Esophagus squamous epithelium (tissue), 5 donors: ENCODE results near the gene ITSN1. TPM values are rescaled to one million over a fixed set of nuclear protein-coding genes. Genes with fewer than 3 reads are reported as not detected.

Experiments
- DNase-seq: peaks from one replicate; lab custom pipeline; 2025; lab: John Stamatoyannopoulos, UW
- H3K27ac ChIP-seq, 4 donors: fragments of 200-600 bp; sonication (generic); one replicate each; pipeline ENCODE4 v1.5.1; 2016 to 2019; ENCODE audit warnings: mild to moderate bottlenecking in 1 of 4
- H3K27me3 ChIP-seq, 4 donors: fragments of 200-600 bp; sonication (generic); 1 replicate in 3 of 4; 2 replicates in 1 of 4; pipeline versions ENCODE4 v1.5.1 to v1.6.0; 2017 to 2021; ENCODE audit warnings: antibody characterized with exemption in 1 of 4
- H3K36me3 ChIP-seq, 3 donors: fragments of 200-600 bp; sonication (generic); one replicate each; pipeline ENCODE4 v1.5.1; 2016 to 2019
- H3K4me1 ChIP-seq, 3 donors: fragments of 200-600 bp; sonication (generic); one replicate each; pipeline ENCODE4 v1.5.1; 2017 to 2019
- H3K4me3 ChIP-seq, 4 donors: fragments of 200-600 bp; sonication (generic); 1 replicate in 3 of 4; 2 replicates in 1 of 4; pipeline ENCODE4 v1.5.1; 2016 to 2019; ENCODE audit warnings: mild to moderate bottlenecking in 2 of 4, moderate library complexity in 1 of 4
- H3K9me3 ChIP-seq, 3 donors: fragments of 200-600 bp; sonication (generic); one replicate each; pipeline ENCODE4 v1.5.1; 2016 to 2019
- POLR2A ChIP-seq, 4 donors: fragments of 450-650 bp; IDR thresholded peaks; one replicate each; pipeline ENCODE4 v1.6.1; 2017; ENCODE audit warnings: antibody characterized with exemption in 4 of 4, mild to moderate bottlenecking in 4 of 4, moderate library complexity in 3 of 4
- WGBS, 2 donors: methylation state at CpG; one replicate each; pipeline ENCODE4 v1.1.5; 2018; 5-methylcytosine and 5-hydroxymethylcytosine counted together
- intact Hi-C: fragments of 100-400 bp; cut with DNase I; formaldehyde crosslinking; loops from one replicate; pipeline ENCODE4 v1.15.0; 2022
- total RNA-seq, 4 donors: library from RNA; depleted of rRNA; stranded (reverse); fragments of >200 nt; gene quantifications; one replicate each; pipeline ENCODE4 v1.1.0, GENCODE V29; 2016
- TF ChIP-seq, protein P1 (sequence below), 6 experiments: fragments of 450-650 bp in 4 of 6; fragments of 200-600 bp in 2 of 6; sonication (generic) in 2 of 6; IDR thresholded peaks; one replicate each; pipeline ENCODE4 v1.5.1; 2016 to 2019; ENCODE audit warnings: antibody characterized with exemption in 6 of 6, mild to moderate bottlenecking in 4 of 6, moderate library complexity in 4 of 6
- donor health status: DM: yes; HTN: yes; CAD: no.

The ITSN1 gene
- total RNA-seq, 4 donors from 2014 or later, result 9.5 to 27.1 (median 11.6) TPM

DNA sequence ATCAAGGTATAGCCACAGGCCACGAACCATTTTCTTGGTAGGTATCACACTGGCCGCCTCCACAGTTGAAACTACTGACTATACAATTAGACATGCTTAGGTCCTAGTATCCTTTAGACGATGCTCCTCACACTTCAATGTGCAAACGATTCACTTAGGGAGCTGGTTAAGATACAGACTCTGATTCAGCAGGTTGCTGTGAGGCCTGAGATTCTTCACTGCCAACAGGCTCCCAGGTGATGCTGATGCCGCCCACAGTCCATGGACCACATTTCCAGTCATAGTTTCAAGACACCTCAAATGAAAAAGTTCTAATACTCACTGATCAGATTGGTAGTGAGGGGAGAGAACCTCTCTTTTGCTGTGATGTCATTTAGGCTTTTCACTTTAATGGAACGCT is 266.5 kb downstream of the ITSN1 start:
- no peak overlapping the region for H3K27ac ChIP-seq
- 67 to 79% methylated on average over 5 to 6 of the region's 6 CpGs for WGBS, 2 donors
- H3K4me3 ChIP-seq, result no peak overlapping the region
- peaks cover 39 to 99% (median 72%) of the 10 kb centered on the region in 3 donors for H3K36me3 ChIP-seq
- no peaks in the 10 kb centered on the region for H3K27me3 ChIP-seq
- intact Hi-C loops, result no loop called here
- DNase-seq, result no peak
- H3K9me3 ChIP-seq, result no peaks in the 10 kb centered on the region
- H3K4me1 ChIP-seq, result peaks cover 0 to 10% (median 2%) of the 10 kb centered on the region in 3 donors
- TF ChIP-seq POLR2A (IDR thresholded peaks at IDR 0.05), result no peak
- TF ChIP-seq, protein P1, sequence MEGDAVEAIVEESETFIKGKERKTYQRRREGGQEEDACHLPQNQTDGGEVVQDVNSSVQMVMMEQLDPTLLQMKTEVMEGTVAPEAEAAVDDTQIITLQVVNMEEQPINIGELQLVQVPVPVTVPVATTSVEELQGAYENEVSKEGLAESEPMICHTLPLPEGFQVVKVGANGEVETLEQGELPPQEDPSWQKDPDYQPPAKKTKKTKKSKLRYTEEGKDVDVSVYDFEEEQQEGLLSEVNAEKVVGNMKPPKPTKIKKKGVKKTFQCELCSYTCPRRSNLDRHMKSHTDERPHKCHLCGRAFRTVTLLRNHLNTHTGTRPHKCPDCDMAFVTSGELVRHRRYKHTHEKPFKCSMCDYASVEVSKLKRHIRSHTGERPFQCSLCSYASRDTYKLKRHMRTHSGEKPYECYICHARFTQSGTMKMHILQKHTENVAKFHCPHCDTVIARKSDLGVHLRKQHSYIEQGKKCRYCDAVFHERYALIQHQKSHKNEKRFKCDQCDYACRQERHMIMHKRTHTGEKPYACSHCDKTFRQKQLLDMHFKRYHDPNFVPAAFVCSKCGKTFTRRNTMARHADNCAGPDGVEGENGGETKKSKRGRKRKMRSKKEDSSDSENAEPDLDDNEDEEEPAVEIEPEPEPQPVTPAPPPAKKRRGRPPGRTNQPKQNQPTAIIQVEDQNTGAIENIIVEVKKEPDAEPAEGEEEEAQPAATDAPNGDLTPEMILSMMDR (IDR thresholded peaks at IDR 0.05), result no peak

DNA sequence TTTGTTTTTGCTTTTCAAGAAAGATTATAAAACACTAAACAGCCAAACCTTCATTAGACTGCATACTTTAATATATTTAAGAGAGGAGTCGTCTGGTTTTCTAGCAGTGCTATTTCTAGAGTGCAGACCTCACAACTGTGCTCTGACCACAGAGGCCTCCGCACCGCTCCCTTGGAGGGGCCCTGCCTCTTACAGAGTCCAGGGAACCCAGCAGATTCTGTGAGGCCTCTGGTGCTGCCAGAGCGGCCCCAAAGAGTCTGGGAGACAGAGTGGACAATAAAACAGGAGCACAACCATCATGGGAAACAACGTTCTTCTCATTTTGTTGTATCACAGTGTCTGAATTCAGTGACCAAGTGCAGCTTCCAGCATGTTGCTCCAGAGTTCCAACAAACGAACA is 267.5 kb downstream of the ITSN1 start:
- H3K27me3 ChIP-seq, result no peaks in the 10 kb centered on the region
- peaks cover 34 to 89% (median 63%) of the 10 kb centered on the region in 3 donors for H3K36me3 ChIP-seq
- H3K4me1 ChIP-seq, result peaks cover 3 to 20% (median 12%) of the 10 kb centered on the region in 3 donors
- 78 to 80% methylated on average over 5 to 6 of the region's 6 CpGs for WGBS, 2 donors
- H3K4me3 ChIP-seq, result no peak overlapping the region
- no peak overlapping the region for H3K27ac ChIP-seq
- no peaks in the 10 kb centered on the region for H3K9me3 ChIP-seq
- intact Hi-C loops, result no loop called here
- TF ChIP-seq, protein P1 (IDR thresholded peaks at IDR 0.05), result no peak
- no peak for TF ChIP-seq POLR2A (IDR thresholded peaks at IDR 0.05)
- no peak for DNase-seq

DNA sequence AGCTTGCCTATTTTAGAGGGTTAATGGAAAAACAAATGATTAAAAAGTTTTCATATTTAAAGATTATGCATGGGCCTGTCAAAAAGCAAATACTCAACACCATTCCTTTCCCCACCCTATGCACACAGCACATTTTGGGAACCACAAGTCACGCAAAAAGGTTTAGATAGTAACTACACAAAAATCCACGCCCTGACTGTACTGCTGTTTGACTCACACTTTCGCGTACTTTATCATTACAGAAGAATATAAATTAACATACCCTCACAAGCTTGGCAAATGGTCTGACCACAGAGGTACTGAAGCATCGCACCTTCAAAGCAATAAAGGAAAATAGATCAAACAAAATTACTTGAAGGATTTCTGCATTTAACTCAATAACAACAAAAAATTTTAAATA is 271.9 kb downstream of the ITSN1 start:
- TF ChIP-seq, protein P1 (IDR thresholded peaks at IDR 0.05), result no peak
- TF ChIP-seq POLR2A (IDR thresholded peaks at IDR 0.05), result no peak
- no peaks in the 10 kb centered on the region for H3K27me3 ChIP-seq
- 39 to 40% methylated on average over 5 of the region's 5 CpGs for whole genome bisulfite sequencing, 2 donors
- H3K4me1 ChIP-seq, result peaks cover 3 to 30% (median 15%) of the 10 kb centered on the region in 3 donors
- H3K4me3 ChIP-seq, result peak overlapping the region in 2 of 4 donors; percentile 77 to 99
- intact Hi-C loops, result no loop called here
- DNase-seq, result no peak
- no peaks in the 10 kb centered on the region for H3K9me3 ChIP-seq
- H3K27ac ChIP-seq, result peak overlapping the region in 3 of 4 donors; percentile 93 to 97 (median 94)
- peaks cover 9 to 45% (median 26%) of the 10 kb centered on the region in 3 donors for H3K36me3 ChIP-seq

DNA sequence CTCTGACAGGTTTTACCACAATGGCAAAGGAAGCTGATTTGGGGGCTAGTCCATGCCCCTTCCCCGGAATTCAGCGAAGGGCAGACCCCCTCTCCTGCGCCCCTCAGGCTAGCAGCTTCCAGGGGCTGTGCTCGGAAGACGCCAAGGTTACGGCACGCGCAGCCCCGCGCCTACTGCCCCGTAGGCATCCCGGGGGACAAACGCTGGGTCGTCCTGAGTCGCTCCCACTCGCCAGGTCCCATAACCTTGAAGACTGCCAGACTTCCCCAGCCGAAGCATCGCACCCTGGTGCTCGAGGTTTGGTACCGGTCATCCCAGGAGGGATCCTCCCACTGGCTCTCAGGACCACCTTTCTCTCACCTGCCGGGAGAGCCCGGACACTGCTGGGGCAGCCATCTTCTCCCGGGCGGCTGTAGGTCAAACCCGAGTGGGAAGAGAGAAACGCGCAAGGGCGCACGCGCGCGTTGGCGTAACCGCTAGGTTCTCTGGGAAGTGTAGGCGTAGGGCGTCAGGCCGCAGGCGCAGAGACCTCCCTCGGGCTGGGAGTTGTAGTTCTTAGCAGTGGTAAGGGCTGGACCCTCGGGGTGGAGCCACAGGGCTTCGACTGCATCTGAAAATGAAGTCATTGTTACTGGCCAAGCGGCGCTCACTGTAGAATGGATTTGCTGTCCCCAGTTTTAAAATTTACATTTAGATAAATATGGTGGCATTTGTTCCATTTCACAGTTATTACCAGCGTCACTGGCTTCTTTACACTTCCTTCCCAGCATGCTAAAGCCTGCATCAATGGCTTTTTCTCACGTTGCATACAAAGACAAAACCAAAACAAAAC is 273.3 kb downstream of the ITSN1 start, which contains the start of gene ATP5PO:
TSS of gene ATP5PO (minus strand) at position 437 of the 832 bp plus-strand sequence. CDS start at position 396, 41 bp downstream.
- H3K4me1 ChIP-seq, result peaks cover 3 to 30% (median 15%) of the 10 kb centered on the region in 3 donors
- intact Hi-C loops, result no loop called here

More for the DNA sequence above, 273.3 kb downstream of the ITSN1 start, which contains the start of gene ATP5PO:
- 0 to 1% methylated on average over 16 to 23 of the region's 45 CpGs for WGBS, 2 donors
- no peaks in the 10 kb centered on the region for H3K27me3 ChIP-seq
- peak; percentile 83 for DNase-seq
- H3K27ac ChIP-seq, result peak within 1 kb of the TSS; percentile 93 to 97 (median 94)
- H3K9me3 ChIP-seq, result no peaks in the 10 kb centered on the region
- TF ChIP-seq POLR2A (IDR thresholded peaks at IDR 0.05), result peak in 3 of 4 donors; percentile 79 to 91 (median 79)
- TF ChIP-seq, protein P1 (IDR thresholded peaks at IDR 0.05), result peak in 3 of 6 experiments; percentile 17 to 31 (median 20)
- H3K4me3 ChIP-seq, result peak within 1 kb of the TSS; percentile 77 to 99 (median 90)
- H3K36me3 ChIP-seq, result peaks cover 2 to 31% (median 14%) of the 10 kb centered on the region in 3 donors
